Stimulated activated naive CD8-positive, alpha-beta T cell treated with anti-CD3 and anti-CD28 coated beads, Interleukin-15, amount 100 ng/mL, for 72 hours (primary cell): ENCODE measurements around the gene HSD17B2.

Experiments
- ATAC-seq: fragments of 150-1000 bp; cut with Tn5 transposase; 2 replicates; pipeline ENCODE4 v1.10.0; 2021; ENCODE audit warnings: mild to moderate bottlenecking, moderate library complexity
- DNase-seq, 2 donors: peaks; one replicate each; pipeline ENCODE4 v3.0.0; 2021 to 2022
- H3K27ac Mint-ChIP-seq, 2 donors: one replicate each; pipeline ENCODE4 v1.8.0; 2022; ENCODE audit warnings: mild to moderate bottlenecking in 2 of 2, mixed read lengths in 2 of 2, moderate library complexity in 2 of 2
- H3K27me3 Mint-ChIP-seq: one replicate; pipeline ENCODE4 v1.8.0; 2022; ENCODE audit warnings: mixed read lengths
- H3K4me1 Mint-ChIP-seq: one replicate; pipeline ENCODE4 v1.8.0; 2022; ENCODE audit warnings: mild to moderate bottlenecking, mixed read lengths
- H3K4me3 Mint-ChIP-seq, 2 donors: one replicate each; pipeline ENCODE4 v1.8.0; 2022; ENCODE audit warnings: mild to moderate bottlenecking in 2 of 2, mixed read lengths in 2 of 2, moderate library complexity in 1 of 2
- H3K9me3 Mint-ChIP-seq, 2 donors: one replicate each; pipeline ENCODE4 v1.8.0; 2022; ENCODE audit warnings: mixed read lengths in 2 of 2

The HSD17B2 gene

DNA sequence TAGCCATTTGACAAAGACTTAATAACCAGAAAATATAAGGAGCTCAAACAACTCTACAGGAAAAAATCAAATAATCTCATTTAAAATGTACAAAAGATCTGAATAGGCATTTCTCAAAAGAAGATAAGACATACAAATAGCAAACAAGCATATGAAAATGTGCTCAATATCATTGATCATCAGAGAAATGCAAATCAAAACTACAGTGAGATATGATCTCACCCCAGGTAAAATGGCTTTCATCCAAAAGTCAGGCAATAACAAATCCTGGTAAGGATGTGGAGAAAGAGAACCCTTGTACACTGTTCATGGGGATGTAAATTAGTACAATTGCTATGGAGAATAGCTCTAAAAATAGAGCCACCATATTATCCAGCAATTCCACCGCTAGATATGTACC, 43.1 kb downstream of the HSD17B2 start:
- H3K4me1 Mint-ChIP-seq, result peaks cover 12% of the 10 kb centered on the region
- ATAC-seq (no peak), DNase-seq (no peak)
- peaks cover 56% of the 10 kb centered on the region for H3K27me3 Mint-ChIP-seq
- no peak overlapping the region for H3K27ac Mint-ChIP-seq
- peaks cover 18 to 20% of the 10 kb centered on the region in 2 donors for H3K9me3 Mint-ChIP-seq
- no peak overlapping the region for H3K4me3 Mint-ChIP-seq

DNA sequence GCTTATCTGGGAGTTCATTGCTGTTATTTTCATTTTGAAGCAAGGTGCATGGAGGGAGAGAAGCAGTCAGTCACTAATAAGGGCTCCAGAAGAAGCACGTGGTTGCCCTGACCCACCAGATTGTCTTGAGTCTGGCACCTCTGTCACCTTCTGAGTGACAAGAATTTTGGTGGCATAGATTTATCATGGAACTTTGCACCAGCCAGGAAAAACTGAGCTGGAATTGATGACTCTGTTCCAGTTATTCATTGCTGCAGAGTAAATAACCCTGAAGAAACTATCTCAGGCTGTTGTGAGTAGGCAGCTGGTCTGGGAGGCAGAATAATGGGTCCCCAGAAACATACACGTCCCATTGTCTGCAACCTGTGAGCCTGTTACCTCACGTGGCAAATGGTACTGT, 44.8 kb downstream of the HSD17B2 start:
- DNase-seq (no peak), ATAC-seq (no peak)
- Mint-ChIP-seq H3K4me3 (no peak overlapping the region), H3K4me1 (peaks cover 7% of the 10 kb centered on the region), H3K27ac (no peak overlapping the region), H3K9me3 (peaks cover 13 to 16% of the 10 kb centered on the region in 2 donors), H3K27me3 (peaks cover 55% of the 10 kb centered on the region)

DNA sequence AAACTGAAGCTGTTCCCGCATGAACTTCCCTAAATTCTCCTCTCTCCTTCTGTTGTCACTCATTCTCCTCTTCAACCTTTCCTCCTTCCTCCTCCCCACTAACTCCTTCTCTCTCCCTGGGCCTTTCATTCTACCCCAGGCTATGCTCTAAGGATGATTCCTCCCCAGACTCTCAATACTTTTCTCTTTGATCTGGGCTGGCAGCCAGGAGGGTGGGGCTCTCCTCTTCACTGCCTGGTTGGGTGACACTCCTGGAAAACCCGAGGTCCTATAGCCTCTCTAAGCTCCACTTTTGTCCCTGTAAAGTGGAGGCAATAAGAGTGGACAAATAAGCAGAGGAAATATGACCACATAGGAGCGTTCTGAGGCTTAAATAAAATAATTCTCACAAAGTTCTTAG, 46.2 kb downstream of the HSD17B2 start:
- DNase-seq (no peak), ATAC-seq (no peak)
- H3K27ac Mint-ChIP-seq, result no peak overlapping the region
- no peak overlapping the region for H3K4me3 Mint-ChIP-seq
- peaks cover 7% of the 10 kb centered on the region for H3K4me1 Mint-ChIP-seq
- H3K27me3 Mint-ChIP-seq, result peaks cover 48% of the 10 kb centered on the region
- H3K9me3 Mint-ChIP-seq, result peaks cover 6 to 16% of the 10 kb centered on the region in 2 donors

DNA sequence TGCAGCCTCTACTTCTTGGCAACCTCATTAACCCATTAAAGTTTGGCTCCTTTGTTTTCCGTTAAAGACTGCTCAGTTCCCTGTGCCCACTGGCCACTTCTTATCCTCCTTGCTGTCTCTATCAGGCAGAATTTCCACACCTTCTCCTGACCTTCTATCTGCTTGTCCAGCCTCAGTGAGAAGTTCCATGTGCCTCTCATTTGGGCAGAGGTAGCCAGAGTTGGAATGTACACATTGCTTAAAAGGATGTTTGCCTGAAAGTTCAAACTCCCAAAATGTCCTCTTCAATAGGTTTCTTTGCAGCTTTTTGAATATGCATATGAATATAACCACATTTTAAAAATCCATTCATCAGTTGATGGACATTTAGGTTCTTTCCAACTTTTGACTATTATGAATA, 47.0 kb downstream of the HSD17B2 start:
- H3K27me3 Mint-ChIP-seq, result peaks cover 44% of the 10 kb centered on the region
- DNase-seq (no peak), ATAC-seq (no peak)
- no peak overlapping the region for H3K27ac Mint-ChIP-seq
- peaks cover 7% of the 10 kb centered on the region for H3K4me1 Mint-ChIP-seq
- H3K9me3 Mint-ChIP-seq, result peaks cover 6 to 14% of the 10 kb centered on the region in 2 donors
- H3K4me3 Mint-ChIP-seq, result no peak overlapping the region

DNA sequence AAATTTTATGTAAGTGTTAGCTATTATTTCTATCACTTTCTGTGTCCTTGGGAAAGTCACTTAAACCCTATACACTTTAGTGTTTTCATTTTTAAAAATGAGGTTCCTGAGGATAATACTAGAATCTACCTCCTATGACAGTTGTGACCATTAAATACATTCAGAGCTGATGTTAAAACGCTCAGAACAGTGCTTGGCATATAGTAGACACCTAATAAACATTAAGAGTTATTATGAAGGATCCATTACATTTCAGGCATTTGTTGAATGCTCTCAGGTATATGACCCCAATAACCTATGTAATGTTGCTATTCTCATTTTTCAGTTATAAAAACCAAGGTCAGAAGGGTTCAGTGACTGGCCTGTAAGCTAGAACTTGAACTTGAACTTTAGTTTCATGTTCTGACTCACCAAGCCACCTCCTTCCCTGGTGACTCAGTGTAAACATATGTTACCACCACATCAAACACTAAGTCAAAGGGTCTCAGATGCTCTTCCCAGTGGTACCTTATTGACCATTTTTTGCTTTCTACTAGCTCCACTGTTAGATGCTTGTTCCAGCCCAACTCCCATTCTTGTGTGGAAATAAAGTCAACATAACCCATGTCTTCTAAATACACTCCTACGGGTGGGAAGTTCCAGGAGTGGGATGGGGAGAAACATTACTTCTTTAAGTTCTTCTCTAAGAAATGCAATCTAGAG, 47.6 kb downstream of the HSD17B2 start:
- H3K27ac Mint-ChIP-seq, result peak overlapping the region in 1 of 2 donors; percentile 38
- H3K27me3 Mint-ChIP-seq, result peaks cover 38% of the 10 kb centered on the region
- H3K9me3 Mint-ChIP-seq, result peaks cover 6 to 8% of the 10 kb centered on the region in 2 donors
- no peak overlapping the region for H3K4me3 Mint-ChIP-seq
- ATAC-seq, result peak; percentile 100
- peaks cover 7% of the 10 kb centered on the region for H3K4me1 Mint-ChIP-seq
- peak; percentile 17 to 21 for DNase-seq

DNA sequence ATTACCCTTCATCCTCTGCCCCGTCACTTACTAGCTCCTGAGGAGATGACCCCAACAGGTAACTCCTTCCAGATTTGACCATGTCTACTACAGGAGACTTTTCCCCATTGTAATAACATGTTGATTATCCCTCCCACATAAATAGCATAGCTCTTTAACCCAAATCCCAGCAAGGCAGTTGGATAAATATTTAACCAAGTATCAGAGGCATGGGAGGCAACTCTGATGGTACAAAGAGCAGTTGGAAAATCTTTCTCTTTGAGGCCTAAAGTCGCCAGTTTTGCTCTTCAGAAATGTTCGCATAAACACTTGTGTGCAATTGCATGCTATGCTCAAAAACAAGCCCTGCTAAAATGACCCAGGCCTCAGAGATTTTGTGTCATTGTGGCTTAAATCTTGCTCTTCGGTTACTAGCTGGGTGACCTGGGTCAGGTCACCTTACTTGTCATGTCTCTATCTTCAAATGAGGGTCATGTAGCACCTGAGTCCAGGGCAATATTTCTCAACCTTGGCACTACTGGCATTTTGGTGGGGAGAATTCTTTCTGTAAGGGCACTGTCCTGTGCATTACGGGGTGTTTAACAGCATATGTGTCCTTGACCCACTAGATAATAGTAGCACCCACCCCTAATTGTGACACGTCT, 48.8 kb downstream of the HSD17B2 start:
- H3K4me3 Mint-ChIP-seq, result no peak overlapping the region
- no peak for ATAC-seq
- no peak overlapping the region for H3K27ac Mint-ChIP-seq
- peaks cover 7% of the 10 kb centered on the region for H3K4me1 Mint-ChIP-seq
- peaks cover 27% of the 10 kb centered on the region for H3K27me3 Mint-ChIP-seq
- DNase-seq, result no peak
- H3K9me3 Mint-ChIP-seq, result peaks cover under 1% of the 10 kb centered on the region in 2 donors

DNA sequence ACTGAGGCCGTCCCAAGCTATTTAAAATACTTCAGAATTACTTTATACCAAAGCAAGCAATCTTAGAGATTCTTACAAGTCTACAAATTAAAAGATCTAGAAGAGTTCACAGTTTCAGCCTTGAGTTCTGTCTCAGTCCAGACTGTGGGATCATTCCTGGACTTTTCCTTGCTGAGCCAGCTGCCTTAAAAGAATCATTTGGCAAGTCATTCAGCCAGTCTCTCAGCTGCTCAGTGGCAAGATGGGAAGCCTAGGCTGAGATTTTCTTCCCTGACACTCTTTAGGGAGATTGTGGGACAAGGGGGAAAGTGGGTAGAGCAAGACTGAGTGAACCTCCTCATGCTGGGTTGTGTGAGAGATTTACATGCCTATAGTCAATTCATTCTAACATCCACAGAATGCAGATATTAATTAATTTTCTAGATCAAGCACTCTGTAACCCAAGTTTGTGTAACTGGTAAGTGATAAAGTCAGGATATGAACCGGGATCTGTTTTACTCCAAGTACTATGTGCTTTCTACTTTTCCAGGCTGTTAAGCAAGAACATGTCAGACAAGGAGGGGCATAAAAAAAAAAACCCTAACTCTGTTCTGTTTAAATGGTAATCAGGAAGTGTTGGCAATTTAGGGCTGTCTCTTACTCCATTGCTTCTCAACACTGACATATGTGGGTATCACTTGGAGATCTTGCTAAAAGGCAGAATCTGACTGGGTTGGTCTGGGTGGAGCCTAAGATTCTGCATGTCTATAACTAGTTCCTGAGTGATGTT, 50.1 kb downstream of the HSD17B2 start:
- no peak overlapping the region for H3K27ac Mint-ChIP-seq
- H3K4me1 Mint-ChIP-seq, result peaks cover 7% of the 10 kb centered on the region
- no peak overlapping the region for H3K4me3 Mint-ChIP-seq
- DNase-seq (no peak), ATAC-seq (no peak)
- peaks cover 14% of the 10 kb centered on the region for H3K27me3 Mint-ChIP-seq
- no peaks in the 10 kb centered on the region for H3K9me3 Mint-ChIP-seq

DNA sequence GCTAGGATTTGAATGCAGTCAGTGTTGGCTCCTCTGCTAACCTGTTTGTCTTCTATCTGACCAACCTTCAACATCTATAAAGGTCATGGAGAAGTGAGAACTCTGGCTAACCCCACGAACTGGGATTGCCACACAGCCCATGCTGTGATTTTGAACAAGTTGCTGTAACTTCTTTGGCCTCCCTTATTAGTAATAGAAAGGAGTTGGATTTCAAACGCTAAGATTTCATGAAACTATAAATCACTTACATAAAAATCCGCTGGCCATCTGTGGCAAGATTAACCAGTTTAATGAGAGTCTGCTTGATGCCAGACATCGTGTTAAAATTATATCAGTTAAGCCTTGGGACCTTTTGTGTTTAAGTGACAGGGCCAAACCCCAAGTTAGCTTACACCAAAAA, 53.4 kb downstream of the HSD17B2 start:
- Mint-ChIP-seq H3K4me1 (no peaks in the 10 kb centered on the region), H3K9me3 (no peaks in the 10 kb centered on the region), H3K4me3 (no peak overlapping the region), H3K27me3 (peaks cover 19% of the 10 kb centered on the region), H3K27ac (no peak overlapping the region)
- no peak for ATAC-seq
- no peak for DNase-seq

DNA sequence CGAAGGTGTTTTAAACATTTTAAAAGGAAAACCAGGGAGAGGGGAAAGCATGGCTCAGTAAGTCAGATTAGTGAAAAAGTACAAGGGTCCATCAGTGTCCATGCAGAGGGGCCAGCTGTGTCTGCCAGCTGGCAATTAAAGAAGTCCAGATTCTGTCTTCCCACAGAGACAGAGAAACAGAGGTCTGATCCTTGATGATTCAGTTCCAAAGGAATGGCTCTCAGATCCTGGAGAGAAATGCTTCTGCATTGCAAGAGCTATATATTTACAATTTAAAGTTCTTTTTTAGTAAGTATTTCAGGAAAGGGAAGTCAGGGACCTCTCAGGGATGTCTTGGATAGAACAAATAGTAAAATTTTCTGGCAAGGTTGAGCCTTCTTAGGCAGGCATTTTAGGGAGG, 56.2 kb downstream of the HSD17B2 start:
- no peak overlapping the region for H3K4me3 Mint-ChIP-seq
- H3K4me1 Mint-ChIP-seq, result peaks cover 8% of the 10 kb centered on the region
- no peak overlapping the region for H3K27ac Mint-ChIP-seq
- H3K27me3 Mint-ChIP-seq, result peaks cover 19% of the 10 kb centered on the region
- DNase-seq (no peak), ATAC-seq (no peak)
- H3K9me3 Mint-ChIP-seq, result no peaks in the 10 kb centered on the region

DNA sequence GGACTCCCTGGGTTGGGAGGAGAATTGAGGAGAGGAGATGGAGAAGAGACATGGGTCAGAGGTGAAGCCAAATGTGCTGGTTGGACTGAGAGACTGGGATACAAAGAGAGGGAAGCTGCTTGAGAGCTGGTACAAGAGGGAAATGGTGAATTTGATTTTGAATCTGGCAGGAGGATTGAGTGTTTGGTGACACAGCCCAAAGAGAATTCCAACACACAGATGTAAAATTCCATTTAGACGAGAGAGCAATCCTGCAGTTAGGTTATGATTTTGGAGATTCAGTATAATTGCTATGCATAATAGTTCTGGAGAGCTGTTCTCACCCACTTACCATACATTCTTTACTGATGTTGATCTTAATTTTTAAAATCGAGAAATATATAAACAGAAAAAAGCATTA, 57.7 kb downstream of the HSD17B2 start:
- no peak for ATAC-seq

DNA sequence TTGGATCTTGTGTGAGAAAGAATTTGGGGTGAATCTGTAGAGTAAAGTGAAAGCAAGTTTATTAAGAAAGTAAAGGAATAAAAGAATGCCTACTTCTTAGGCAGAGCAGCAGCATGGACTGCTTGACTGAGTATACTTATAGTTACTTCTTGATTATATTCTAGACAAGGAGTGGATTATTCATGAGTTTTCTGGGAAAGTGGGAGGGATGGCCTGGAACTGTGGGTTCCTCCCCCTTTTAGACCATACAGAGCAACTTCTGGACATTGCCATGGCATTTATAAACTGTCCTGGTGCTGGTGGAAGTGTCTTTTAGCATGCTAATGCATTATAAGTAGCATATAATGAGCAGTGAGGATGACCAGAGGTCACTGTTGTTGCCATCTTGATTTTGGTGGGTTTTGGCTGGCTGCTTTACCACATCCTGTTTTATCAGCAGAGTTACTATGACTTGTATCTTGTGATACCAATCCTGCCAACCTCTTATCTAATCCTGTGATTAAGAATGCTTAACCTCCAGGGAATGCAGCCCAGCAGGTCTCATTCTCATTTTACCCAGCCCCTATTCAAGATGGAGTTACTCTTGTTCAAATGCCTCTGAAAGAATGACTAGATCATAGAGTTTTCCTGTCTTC, 58.7 kb downstream of the HSD17B2 start:
- H3K27ac Mint-ChIP-seq, result no peak overlapping the region

More for the DNA sequence above, 57.7 kb downstream of the HSD17B2 start:
- no peak overlapping the region for H3K27ac Mint-ChIP-seq
- DNase-seq, result no peak
- peaks cover 8% of the 10 kb centered on the region for H3K4me1 Mint-ChIP-seq
- peaks cover 19% of the 10 kb centered on the region for H3K27me3 Mint-ChIP-seq
- no peaks in the 10 kb centered on the region for H3K9me3 Mint-ChIP-seq
- H3K4me3 Mint-ChIP-seq, result no peak overlapping the region

DNA sequence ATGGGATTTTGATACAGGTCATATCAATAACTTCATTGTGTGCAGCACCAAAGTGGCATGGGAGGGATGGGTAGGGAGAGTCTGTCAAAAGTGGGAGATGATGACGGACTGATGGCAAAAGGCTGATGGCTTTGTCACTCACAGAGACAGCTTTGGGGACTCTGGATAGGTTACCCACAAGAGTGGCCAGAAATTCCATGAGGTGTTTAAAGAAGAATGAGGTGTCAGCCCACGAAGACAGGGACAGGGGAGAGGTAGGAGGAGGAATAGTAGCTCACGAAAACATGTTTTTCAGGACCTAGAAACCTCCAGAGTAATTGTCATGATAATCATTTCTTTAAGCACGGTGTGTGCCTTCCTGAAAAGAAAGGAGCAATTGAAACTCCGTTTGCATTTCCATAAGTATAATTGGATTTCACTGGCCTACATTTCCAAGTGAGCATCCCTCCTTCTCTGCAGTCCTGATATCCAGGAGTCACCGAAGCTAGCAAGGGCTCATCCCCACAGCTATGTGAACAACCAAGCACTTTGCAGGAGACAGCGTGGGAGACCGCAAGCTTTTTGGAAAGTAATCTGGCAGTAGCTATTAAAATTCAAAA, 60.0 kb downstream of the HSD17B2 start:
- ATAC-seq (no peak), DNase-seq (no peak)
- Mint-ChIP-seq H3K4me1 (peaks cover 8% of the 10 kb centered on the region), H3K27me3 (peaks cover 19% of the 10 kb centered on the region), H3K27ac (no peak overlapping the region), H3K4me3 (no peak overlapping the region), H3K9me3 (peaks cover 0 to 2% of the 10 kb centered on the region in 2 donors)

More for the DNA sequence above, 58.7 kb downstream of the HSD17B2 start:
- peaks cover 19% of the 10 kb centered on the region for H3K27me3 Mint-ChIP-seq
- DNase-seq (no peak), ATAC-seq (peak; percentile 42)
- no peaks in the 10 kb centered on the region for H3K9me3 Mint-ChIP-seq
- H3K4me1 Mint-ChIP-seq, result peaks cover 8% of the 10 kb centered on the region
- no peak overlapping the region for H3K4me3 Mint-ChIP-seq

DNA sequence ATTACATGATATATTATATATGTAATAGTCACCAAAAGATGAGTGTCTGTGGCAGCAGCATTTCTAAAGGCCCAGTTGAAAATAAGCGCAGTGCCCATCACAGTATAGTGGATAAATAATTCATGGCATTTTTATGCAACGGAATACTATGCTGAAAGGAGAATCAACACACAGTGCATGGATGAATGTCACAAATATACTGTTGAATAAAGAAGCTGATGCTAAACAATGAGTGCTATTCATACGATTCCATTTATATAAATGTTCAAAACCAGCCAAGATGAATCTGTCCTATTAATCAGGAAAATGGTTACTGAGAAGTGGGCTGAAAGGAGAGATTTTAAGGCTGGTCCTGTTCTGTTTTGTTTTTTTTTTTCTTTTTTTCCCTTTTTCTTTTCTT, 61.6 kb downstream of the HSD17B2 start:
- no peak overlapping the region for H3K27ac Mint-ChIP-seq
- DNase-seq (no peak), ATAC-seq (no peak)
- peaks cover 0 to 8% of the 10 kb centered on the region in 2 donors for H3K9me3 Mint-ChIP-seq
- peaks cover 12% of the 10 kb centered on the region for H3K27me3 Mint-ChIP-seq
- peaks cover 8% of the 10 kb centered on the region for H3K4me1 Mint-ChIP-seq
- H3K4me3 Mint-ChIP-seq, result no peak overlapping the region

DNA sequence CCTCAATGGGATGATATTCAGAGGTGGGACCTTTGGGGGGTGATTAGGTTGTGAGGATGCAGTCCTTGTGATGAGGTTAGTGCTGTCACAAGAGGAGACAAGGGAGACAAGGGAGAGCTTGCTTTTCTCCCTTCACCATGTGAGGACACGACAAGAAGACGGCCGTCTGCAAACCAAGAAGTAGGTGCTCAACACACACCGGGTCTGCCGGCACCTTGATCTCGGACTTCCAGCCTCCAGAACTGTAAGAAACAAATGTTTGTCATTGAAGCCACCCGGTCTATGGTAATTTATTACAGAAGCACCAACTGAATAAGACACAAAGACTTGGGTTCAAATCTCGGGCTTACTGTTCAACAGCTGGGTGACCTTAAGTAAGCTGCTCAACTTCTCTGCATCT, 70.1 kb downstream of the HSD17B2 start:
- no peak for ATAC-seq
- H3K4me3 Mint-ChIP-seq, result no peak overlapping the region

DNA sequence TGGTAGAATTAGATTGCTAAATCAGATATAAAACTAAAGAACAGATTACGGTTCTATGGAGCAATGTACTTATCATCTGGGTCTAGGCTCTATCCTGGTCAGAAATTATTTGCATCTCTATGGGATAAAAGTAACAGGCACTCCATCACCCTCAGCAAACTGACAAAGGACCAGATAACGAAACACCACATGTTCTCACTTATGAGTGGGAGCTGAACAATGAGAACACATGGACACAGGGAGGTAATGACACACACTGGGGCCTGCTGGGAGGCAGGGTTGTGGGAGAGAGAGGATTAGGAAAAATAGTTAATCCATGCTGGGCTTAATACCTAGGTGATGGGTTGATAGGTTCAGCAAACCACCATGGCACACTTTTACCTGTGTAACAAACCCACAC, 73.0 kb downstream of the HSD17B2 start:
- H3K27me3 Mint-ChIP-seq, result peaks cover 10% of the 10 kb centered on the region

More for the DNA sequence above, 70.1 kb downstream of the HSD17B2 start:
- peaks cover 0 to 5% of the 10 kb centered on the region in 2 donors for H3K9me3 Mint-ChIP-seq
- H3K27me3 Mint-ChIP-seq, result peaks cover 17% of the 10 kb centered on the region
- no peak overlapping the region for H3K27ac Mint-ChIP-seq
- H3K4me1 Mint-ChIP-seq, result peaks cover 11% of the 10 kb centered on the region
- DNase-seq, result no peak

More for the DNA sequence above, 73.0 kb downstream of the HSD17B2 start:
- H3K4me3 Mint-ChIP-seq, result no peak overlapping the region
- peaks cover 11% of the 10 kb centered on the region for H3K4me1 Mint-ChIP-seq
- H3K27ac Mint-ChIP-seq, result no peak overlapping the region
- no peak for ATAC-seq
- DNase-seq, result no peak
- no peaks in the 10 kb centered on the region for H3K9me3 Mint-ChIP-seq
